ENCODE data around the gene HELZ.
"Not testable (repeated sequence)": the region's sequence is repeated elsewhere in the genome, so short reads cannot be mapped to it uniquely, and the experiment has no call there.

The HELZ gene

GRCh38 chr17:67111808-67112207 lies 133.2 kb downstream of the HELZ start:
- DNase-seq: no peak

- DNase-seq: no peak
Observed at GRCh38 chr17:67111327-67111726, 133.7 kb downstream of the HELZ start.

GRCh38 chr17:67110619-67111018 lies 134.4 kb downstream of the HELZ start:
- DNase-seq: no peak

GRCh38 chr17:67109111-67109510 lies 135.9 kb downstream of the HELZ start:
- no peak for DNase-seq

GRCh38 chr17:67107811-67108775 lies 136.9 kb downstream of the HELZ start:
- no peak for DNase-seq

- DNase-seq: no peak
Observed at GRCh38 chr17:67107171-67107570, 137.8 kb downstream of the HELZ start.

GRCh38 chr17:67105213-67105612 lies 139.8 kb downstream of the HELZ start:
- no peak for DNase-seq

GRCh38 chr17:67104641-67105040 lies 140.4 kb downstream of the HELZ start:
- not testable (repeated sequence) for DNase-seq

- no peak for DNase-seq
Observed at GRCh38 chr17:67098006-67098405, 147.0 kb downstream of the HELZ start.

- DNase-seq: no peak
Observed at GRCh38 chr17:67096609-67097008, 148.4 kb downstream of the HELZ start.

- DNase-seq: no peak
Observed at GRCh38 chr17:67095803-67096202, 149.2 kb downstream of the HELZ start.

- DNase-seq: not testable (repeated sequence)
Observed at GRCh38 chr17:67095291-67095690, 149.7 kb downstream of the HELZ start.

- no peak for DNase-seq
Observed at GRCh38 chr17:67093348-67093747, 151.6 kb downstream of the HELZ start.

- not testable (repeated sequence) for DNase-seq
Observed at GRCh38 chr17:67092710-67093109, 152.3 kb downstream of the HELZ start.

GRCh38 chr17:67092291-67092690 lies 152.7 kb downstream of the HELZ start:
- DNase-seq: no peak

GRCh38 chr17:67090341-67090740 lies 154.7 kb downstream of the HELZ start:
- no peak for DNase-seq

- no peak for DNase-seq
Observed at GRCh38 chr17:67088639-67089038, 156.4 kb downstream of the HELZ start.

GRCh38 chr17:67085406-67085805 lies 159.6 kb downstream of the HELZ start:
- no peak for DNase-seq

GRCh38 chr17:67082107-67082506 lies 162.9 kb downstream of the HELZ start:
- DNase-seq: no peak

GRCh38 chr17:67080804-67081203 lies 164.2 kb downstream of the HELZ start:
- DNase-seq: no peak

GRCh38 chr17:67079491-67079890 lies 165.5 kb downstream of the HELZ start:
- DNase-seq: no peak

- DNase-seq: no peak
Observed at GRCh38 chr17:67078292-67078691, 166.7 kb downstream of the HELZ start.

- no peak for DNase-seq
Observed at GRCh38 chr17:67076290-67076689, 168.7 kb downstream of the HELZ start.

- DNase-seq: no peak
Observed at GRCh38 chr17:67074781-67075180, 170.2 kb downstream of the HELZ start.

GRCh38 chr17:67072885-67073284 lies 172.1 kb downstream of the HELZ start:
- DNase-seq: no peak

Data from DMS153 (cell line).